HG02678 (cell line): ENCODE results near the gene DLG5.

Experiments
- ATAC-seq: cut with Tn5 transposase; IDR thresholded peaks from one replicate; pipeline ENCODE4 v1.9.1; 2021; ENCODE audit warnings: mild to moderate bottlenecking, moderate library complexity; ENCODE audit not compliant: unreplicated experiment

DLG5 gene

DNA sequence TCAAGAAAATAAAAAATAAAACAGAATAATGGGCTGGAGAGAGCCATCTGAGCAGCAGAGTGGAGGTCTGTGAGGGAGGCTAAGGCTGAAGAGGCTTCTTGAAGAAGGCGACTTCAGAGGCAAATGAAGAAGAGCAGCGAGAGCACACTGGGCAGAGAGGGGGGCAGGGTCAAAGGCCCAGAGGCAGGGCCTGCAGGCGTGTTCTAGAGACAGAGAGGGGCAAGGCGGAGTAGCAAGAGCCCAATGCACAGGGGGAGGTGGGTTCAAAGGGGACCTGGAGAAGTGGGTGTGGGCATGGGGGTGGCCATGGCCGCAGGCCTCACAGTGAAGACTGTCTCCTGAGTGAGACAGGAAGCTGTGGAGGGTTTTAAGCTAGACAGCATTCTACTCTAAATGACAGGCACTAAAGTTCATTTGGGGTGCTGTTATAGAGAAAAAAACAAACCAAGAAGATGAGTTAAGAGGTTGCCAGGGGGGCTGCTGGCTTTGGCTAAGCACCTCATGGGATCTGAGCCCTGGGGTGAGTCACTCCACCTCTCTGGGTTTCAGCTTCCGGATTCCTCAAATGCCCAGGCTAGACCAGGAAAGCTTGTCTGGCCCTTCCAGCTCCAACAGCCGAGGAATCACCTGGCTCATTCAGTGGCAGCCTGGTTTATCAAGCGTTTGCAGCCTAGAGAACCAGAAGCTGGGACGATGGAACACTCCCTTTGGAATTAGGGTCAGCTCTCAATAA lies 81.7 kb downstream of the DLG5 start:
- ATAC-seq, result no peak

DNA sequence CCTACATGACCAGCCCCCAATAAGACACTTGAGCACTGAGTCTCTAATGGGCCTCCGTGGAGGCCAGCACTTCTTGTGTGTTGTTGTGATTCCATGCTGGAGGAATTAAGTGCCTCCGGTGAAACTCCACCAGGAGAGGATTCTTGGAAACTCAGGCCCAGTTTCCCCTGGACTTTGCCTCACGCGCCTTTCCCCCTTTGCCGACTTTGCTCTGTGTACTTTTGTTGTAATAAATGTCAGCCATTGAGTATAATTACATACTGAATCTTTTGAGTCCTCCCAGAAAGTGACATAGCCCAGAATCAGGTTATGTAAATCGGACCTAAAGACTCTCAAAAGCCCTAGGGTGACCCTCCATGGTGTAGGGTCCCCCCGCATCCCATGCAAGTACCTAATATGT lies 82.4 kb downstream of the DLG5 start:
- ATAC-seq, result no peak

DNA sequence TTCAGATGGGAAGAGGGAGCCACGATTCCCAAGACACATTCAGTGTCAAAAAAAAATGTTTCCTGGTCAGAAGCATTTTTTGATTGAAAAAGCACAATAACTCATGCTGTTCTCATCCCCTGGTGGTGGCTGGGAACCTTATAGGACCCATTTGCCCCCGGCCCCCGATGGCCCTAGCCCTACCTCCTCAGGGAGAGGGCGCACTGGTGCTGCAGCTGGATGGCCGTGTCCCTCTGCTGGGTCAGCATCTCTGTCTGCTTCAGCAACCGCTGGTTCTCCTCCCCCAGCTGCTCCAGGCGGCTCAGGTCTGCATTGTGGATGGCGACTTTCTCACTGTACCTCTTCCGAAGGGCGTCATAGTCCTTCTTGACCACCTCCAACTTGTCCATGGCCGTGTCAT lies 83.3 kb downstream of the DLG5 start:
- no peak for ATAC-seq

DNA sequence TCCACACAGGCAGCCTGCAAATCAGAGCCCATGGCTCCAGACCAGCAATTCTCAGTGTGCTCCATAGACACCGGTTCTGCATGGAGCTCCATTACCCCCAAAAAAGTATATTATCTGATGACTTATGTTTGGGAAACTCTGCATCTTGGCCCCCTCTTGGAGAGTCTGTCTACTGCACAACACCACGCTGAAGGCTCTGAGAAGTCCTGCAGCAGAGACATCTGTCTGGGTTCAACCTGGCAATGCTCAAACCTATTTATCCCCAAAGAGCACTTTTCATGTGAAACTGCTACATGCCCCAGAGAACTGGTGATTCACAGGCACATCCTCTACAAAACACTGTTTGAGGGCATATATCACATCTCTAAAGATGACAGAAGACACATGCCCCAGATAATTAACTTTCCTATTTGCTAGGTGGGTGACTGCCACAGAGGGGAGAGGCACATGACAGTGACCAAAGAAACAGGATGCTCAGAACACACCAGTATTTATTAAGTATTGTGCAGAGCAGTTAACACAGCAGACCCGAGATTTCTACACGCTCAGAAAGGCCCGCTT lies 83.8 kb downstream of the DLG5 start:
- ATAC-seq, result no peak

DNA sequence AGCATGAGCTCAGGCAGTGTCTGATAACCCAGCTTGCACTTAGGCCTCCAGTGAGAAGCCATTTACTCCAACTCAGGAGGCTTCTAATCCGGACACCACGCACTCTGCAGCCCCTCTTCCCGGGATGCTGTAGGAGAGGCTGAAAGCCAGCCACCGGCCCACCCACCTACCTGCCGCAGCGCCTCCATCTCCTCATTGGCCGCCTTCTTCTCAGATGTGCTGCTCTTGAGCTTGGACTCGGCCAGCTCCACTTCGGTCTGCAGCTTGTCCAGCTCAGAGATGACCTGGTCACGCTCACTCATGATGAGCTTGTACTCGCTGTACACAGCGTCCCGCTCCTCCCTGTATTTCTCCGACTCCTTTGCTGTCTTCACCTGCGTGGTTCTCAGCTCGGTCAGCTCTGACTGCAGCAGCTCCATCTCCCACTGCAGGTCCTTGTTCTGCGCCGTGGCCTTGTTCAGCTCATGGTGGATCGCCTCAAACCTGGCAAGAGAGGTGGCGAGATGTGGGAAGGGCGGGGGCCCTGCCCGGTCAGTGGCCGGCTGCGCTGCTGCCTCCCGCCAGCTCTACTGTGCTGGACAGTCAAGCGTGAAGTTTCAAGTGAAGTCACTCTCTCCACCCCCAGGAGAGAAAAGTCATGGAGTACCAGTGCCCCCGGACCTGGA lies 84.7 kb downstream of the DLG5 start:
- no peak for ATAC-seq

DNA sequence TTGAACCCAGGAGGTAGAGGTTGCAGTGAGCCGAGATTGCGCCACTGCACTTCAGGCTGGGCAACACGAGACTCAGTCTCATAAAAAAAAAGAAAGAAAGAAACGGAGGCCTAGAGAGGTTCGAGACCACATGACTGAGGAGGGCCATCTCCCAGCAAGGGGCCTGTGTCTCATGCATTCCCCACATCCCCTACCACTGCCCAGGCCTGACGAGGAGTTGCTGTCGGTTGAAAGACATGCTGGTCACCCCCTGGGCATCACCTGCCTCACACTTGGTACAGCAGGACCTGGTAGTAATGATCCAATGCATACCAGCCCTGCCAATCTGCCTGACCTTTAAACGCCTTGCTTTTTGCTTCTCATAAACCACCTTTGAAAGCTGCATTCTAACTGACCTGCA lies 85.9 kb downstream of the DLG5 start:
- ATAC-seq, result no peak

DNA sequence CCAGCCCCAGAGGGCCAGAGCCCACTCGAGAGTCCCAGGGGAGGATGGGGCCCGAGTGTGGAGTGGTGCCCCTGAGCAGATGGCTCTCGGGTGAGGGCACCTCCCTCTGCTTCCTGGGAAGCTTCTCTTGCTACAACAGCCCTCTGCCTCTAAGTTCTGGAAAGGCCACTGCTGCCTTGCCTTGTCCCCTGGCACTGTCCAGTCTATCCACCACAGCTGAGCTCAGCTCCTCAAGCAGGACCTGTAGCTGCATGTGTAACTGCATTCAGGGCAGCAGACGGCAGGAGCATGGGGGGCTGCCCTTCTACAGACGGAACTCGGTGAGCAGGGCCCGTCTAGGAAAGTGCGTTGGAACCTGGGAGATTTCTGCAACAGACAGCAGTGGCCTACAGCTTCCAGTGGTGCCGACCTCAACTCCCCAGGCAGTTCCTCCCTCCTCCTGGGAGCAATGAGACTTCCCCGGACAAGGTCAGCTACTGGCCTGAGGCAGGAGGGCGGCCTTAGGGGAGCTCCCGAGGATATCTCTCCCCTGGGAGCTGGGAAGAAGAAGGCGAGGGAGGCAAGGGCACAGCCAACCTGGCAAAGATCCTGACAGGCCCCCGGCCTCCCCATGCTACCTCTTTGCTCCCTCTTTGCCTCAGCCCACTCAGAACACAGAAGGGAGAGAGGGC lies 88.5 kb downstream of the DLG5 start:
- no peak for ATAC-seq

DNA sequence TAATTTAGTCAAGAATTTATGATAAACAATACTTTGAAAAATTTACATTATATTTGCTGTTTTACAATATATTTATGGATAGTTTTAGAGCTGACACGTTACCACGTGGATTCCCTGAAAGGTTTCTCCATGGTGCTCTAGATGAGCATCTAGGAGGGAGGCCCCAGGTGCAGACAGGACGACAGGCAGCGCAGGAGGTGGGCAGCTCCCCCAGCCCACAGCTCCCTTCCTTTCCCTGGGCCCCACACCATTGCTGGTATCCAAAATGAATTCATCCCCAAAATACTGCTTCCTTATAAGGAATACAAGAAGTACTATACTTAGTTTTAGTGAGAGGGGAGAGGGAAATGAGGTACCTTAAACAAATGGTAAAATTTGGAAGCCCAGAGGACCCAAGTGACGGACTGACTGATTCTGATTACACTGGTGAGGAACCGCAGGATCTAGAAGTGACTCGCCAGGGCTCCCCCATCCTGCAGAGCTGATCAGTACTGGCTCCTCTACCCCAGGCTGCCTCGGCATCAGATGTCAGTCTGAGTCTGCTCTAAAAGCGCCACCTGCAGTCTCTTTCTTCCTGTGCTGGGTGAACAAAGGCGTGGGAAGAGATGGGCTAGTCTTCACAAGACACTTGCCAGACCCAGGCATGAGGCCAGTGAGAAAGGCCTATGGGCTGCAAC lies 89.2 kb downstream of the DLG5 start:
- peak; percentile 75 for ATAC-seq

DNA sequence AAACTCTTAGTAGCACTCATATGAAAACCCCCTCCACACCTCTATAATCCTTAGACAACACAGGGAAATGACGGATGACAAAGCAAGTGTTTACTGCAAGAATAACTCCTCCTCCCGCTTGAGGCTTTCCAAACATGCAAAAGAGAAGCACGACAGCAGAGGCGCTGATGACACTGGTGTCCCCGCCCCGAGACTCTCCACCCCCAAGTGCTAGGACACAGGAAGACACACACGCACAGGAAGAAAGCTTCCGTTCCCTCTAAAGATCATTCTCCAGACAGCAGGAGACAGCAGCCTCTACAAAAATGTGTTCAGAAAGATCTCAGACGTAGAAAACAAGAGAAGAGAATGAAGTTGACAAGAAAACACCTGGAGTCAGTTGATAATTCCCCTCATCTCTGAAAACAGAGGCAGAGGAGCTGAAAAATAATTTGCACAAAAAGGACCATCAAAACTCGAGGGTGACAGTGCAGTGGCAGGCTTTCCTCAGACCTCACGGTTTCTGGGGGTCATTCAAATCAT lies 90.2 kb downstream of the DLG5 start:
- ATAC-seq, result peak; percentile 38

DNA sequence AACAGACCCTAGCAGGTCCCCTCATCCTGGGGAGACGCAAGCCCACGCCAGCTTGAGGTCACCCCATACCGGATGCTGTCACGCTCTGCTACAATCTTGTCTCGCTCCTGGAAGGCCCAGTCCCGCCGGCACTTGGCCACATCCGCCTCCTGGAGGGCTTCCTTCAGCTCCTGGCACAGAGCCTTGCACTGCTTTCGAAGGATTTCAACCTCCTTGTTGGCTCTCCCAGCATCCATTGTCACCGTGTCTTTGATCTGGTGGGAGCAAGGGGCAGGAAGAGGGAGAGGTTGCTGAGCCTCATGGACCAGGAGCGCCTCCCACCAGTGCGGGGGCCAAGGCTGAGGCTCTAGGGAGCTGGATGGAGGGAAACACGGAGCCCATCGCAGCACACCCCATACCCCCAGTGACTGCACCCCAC lies 90.9 kb downstream of the DLG5 start:
- ATAC-seq, result no peak

DNA sequence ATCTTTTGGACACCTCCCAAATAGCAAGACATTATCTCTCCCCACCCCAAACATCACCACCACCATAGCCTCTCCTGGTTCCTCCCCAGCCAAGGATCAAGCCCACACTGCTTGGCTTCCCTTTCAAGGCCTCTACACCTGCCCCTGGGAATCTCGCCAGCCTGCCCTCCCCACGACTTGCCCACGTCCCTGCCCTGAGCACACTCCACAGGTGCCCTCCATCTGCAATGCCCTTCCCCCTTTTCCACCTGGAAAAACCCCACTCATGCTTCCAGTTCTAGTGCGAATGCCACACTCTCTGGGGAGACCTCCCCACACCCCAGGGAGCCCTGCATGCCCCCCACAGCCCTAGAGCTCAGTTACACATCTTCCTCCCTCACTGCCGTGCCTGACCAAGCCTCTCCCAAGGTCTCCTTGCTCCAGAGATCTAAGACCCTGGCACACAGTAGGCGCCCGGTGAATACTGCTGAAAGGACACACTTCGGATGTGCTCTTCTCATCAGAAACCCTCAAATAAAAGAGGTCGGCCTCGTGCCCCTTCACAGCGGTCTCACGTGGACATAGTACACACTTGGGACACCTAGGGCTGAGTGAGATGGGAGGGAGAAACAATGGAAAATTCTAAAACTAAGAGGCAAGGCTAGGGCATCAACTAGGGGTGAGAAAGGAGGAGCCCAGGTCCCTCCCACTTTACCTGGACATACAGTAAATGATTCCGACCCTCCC lies 91.4 kb downstream of the DLG5 start:
- no peak for ATAC-seq

DNA sequence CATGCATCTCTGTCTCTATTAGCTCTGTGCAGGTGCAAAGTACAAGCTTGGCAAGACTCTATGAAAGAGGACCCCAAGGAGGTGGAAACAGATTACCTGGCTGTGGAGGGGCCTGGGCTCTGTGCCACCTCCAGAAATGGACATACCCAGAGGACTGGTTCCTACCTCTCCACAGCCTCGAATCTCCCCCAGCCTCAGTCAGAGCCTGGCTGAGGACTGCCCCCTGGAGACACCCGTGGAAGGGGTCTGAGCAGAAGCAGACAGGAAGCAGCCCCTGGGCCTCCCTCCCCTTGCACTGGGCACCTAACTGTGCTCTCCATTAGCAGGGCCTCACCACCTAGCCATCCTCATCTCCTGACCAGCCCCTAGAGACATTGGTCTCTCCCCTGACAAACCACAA lies 92.0 kb downstream of the DLG5 start:
- no peak for ATAC-seq

DNA sequence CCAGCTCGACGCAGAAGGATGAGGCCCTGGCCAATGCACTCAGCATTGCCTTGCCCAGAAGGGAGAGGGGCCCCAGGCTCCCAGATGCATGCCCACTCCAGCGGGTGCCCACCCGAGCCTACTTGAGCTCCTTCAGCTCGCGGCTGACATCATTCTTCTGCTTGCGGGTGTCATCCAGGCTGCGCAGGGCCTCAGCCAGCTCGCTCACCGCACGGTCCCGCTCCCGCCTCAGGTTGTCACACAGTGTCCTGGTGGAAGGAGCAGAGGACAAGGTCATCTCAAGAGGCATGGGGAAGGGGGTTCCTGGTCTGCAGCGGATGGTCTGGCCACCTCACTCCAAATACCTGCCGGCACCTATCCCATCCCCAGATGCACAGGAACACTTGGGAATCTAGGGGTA lies 92.8 kb downstream of the DLG5 start:
- no peak for ATAC-seq

DNA sequence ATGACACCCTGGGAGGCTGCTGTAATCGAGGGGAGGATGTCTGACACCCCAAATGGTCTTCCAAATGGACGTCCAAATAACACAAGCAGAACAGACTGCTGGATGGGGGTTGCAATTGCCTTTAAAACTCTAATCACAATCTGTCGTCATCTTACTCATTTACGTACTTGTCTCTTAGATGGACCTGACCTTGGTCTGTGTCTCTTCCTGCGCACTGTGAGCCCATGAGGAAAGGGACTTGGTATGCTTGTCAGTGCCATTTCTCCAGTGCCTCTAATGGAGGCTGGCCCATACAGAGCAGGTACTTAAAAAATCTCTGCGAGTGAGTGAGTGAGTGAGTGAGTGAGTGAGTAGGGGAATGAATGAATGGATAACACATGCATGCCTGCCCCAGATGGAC lies 93.3 kb downstream of the DLG5 start:
- no peak for ATAC-seq

DNA sequence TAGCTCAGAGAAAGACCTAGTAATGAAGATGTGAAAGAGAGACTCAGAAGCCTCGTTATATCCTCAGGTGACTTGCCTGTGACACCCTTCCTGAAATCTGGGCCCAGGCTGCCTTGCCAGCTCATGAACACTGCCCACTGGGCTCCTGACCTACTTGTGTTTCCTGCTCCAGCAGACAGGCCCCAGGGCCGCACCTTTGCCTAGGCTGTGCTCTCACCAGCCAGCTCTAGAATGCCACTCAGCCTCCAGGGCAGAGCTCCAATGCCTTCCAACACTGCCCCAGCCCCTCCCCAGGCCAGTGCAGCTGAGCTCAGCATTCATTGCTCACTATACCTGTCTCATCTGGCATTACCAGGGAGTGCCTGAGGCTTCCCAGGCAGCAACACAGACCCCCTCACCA lies 94.3 kb downstream of the DLG5 start:
- no peak for ATAC-seq

DNA sequence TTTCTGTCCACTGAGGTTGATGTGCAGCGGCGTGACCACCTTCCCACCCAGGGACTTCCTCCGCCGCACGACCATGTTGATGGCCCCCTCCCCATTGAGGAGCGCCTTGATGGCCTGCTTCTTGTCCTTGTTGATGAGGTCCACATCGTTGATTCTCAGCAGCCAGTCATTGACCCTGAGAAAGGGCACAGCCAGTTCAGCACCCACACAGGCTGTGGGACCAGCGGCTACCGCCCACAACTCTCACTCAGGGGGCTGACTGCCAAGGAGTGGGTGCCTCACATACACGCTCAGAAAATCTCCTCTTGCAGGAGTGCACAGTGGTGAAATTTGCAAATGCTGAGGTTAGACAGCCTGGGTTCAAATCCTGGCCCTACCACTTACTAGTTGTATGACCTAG lies 97.2 kb downstream of the DLG5 start:
- no peak for ATAC-seq

DNA sequence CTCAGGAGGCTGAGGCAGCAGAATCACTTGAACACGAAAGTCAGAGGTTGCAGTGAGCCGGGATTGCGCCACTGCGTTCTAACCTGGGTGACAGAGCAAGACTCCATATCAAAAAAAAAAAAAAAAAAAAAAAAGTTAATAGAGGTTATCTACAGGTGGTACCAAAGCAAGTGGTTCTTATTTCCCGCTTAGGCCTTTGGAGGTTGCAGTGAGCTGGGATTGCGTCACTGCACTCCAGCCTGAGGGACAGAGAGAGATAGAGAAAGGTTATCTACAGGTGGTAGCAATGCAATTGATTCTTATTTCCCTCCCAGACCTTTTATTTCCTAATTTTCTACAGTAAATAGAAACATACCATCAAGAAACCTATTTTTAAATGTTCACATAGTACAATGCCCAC lies 98.2 kb downstream of the DLG5 start:
- ATAC-seq, result no peak

DNA sequence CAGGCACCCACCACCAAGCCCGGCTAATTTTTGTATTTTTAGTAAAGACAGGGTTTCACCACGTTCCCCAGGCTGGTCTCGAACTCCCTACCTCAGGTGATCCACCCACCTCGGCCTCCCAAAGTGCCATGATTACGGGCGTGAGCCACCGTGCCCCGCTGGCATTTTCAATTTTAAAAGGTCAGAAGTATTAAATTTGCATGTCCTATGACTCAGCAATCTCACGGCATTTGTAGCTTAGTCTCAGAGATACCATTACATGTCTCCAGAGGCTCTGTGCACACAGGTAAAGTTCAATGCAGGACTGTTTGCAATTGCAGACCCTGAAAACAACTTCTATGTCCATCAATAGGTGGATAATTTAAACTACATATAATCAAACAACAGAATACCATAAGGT lies 99.2 kb downstream of the DLG5 start:
- ATAC-seq, result no peak

DNA sequence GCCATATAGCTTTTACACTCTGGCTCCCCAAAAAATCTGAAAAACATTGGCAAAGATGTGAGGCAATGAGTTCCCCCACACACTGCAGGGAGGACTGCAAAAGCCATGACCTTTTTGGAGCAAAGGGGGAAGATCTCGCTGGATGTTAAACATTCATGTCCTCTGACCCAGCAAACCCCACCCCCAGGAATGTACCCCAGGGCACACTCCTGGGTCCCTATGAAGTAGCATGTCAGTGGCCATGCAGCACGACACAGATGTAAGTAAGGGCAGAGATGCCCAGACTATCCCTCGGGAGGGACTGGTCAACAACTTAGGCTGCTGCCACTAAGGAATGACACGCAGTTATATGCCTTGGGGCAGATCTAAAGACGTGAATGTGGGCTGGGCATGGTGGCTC lies 100.6 kb downstream of the DLG5 start:
- no peak for ATAC-seq

DNA sequence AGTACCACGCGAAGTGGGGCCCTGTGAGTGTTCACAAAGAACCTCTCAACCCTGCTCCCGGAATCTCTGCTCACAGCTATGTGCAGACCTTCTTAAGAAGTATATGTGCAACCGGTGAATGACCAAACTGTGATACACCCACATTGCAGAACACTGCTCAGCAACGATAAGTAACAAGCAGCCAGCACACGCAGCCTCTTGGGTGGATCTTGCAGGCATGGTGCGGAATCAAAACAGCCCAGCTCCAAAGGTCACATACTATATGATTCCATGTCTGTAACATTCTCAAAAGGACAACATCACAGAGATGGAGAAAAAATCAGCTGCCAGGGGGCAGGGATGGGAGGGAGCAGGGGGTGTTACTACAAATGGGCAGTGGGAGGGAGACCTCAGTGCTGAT lies 101.6 kb downstream of the DLG5 start:
- ATAC-seq, result no peak
